ENCODE measurements around the gene COL8A1. TPM values are rescaled to one million over a fixed set of nuclear protein-coding genes. Genes with fewer than 3 reads are reported as not detected.

COL8A1 gene
- total and polyA plus RNA-seq, 10 of the 15 experiments (the other 5 are each of a cell fraction or from before 2014, with no cell fraction given) = 0.04 to 0.73 (median 0.10) TPM; not detected in 5

DNA sequence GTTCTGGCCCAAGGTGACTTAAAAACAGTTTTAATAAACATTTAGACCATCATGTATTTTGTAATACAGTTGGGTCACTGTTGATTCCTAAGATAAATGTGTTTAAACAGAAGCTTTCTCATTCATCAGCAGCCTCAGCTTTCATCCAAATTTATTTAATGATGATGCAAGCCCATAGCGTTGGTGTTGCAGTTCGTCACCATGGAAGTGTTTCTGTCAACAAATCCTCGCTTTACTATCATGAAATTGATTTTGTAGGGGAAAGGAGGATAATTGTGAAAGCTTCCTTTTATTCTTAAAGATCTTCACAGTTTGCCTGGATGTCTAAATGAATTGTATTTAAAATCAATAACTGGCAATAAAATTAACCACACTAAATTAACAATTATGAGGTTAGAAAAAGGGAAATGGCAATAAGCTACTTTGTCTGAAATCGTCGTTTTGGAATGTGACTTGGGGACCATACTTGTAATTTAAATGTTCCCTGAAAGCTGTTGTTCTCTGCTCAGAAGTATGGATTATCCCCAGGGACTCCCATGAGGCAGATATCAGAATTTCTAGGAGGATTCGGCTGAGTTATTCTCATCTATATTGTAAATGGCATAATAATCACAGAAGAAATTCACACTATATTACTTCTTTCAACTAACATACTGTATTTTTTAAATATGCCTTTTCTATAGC, 208.2 kb downstream of the COL8A1 start:
- intact Hi-C loops (cut with micrococcal nuclease; ENCODE audit: unreplicated experiment) (no loop called here), in situ Hi-C loops (cut with MboI) (no loop called here)
- Histone ChIP-seq H3K9me3 (replicated peaks; ENCODE audit: control insufficient read depth, insufficient read depth, low read length) (no peaks in the 10 kb centered on the region; the same call in 2 of the 3 replicates), H3K79me2 (ENCODE audit: control insufficient read depth, insufficient read depth, low read length) (peaks cover 8% of the 10 kb centered on the region), H3K4me3 (no peak overlapping the region), H2AFZ (ENCODE audit: control insufficient read depth, low read depth, low read length) (no peak overlapping the region), H3K27ac (ENCODE audit: control insufficient read depth, insufficient read depth) (no peak overlapping the region), H3K4me1 (ENCODE audit: control insufficient read depth, insufficient read depth, low read length) (peaks cover 11% of the 10 kb centered on the region; the same call in 1 of the 2 replicates), H3K4me2 (ENCODE audit: control insufficient read depth, insufficient read depth) (no peak overlapping the region), H3K9ac (ENCODE audit: control insufficient read depth, insufficient read depth, low read length) (no peak overlapping the region), H4K20me1 (ENCODE audit: control insufficient read depth, insufficient read depth) (no peaks in the 10 kb centered on the region), H3K27me3 (replicated peaks in 1 of 2; ENCODE audit: control insufficient read depth in 2 of 2, insufficient read depth in 2 of 2, low read length in 1 of 2) (no peaks in the 10 kb centered on the region), H3K36me3 (ENCODE audit: control insufficient read depth in 2 of 2, insufficient read depth in 2 of 2, low read length in 1 of 2) (no peaks in the 10 kb centered on the region)
- ChIA-PET POLR2A (interaction anchor here (1.1 kb wide), 1 partner anchor 21 kb away, joined by 4 read pairs; no protein-coding TSS in a partner anchor), RAD21 (ENCODE audit: unreplicated experiment) (interaction anchor here (0.6 to 1.6 kb wide), 11 partner anchors 13 to 430 kb away, joined by 3 to 6 read pairs (median 3); no protein-coding TSS in a partner anchor), SMC1A (ENCODE audit: uncharacterized antibody, unreplicated experiment) (interaction anchor here (0.6 to 1.8 kb wide), 20 partner anchors 9 to 753 kb away, joined by 3 to 9 read pairs (median 4); partner anchors contain the start of gene CMSS1), CTCF (interaction anchor here (0.8 to 2.3 kb wide), 10 partner anchors 9 to 788 kb away, joined by 3 to 15 read pairs (median 4); no protein-coding TSS in a partner anchor)
- BruUV-seq (replicated peaks) = no TSS peak
- 95% methylated on average over 6 of the region's 6 CpGs for WGBS (ENCODE audit: insufficient coverage, insufficient replicate concordance, low lambda C conversion rate, missing lambda C conversion rate)
- peak; percentile 13 for FAIRE-seq
- TF ChIP-seq ATF7 (IDR thresholded peaks at IDR 0.05; ENCODE audit: low read depth) (no peak), POLR2A (IDR thresholded peaks at IDR 0.05; ENCODE audit: low read depth, low read length) (no peak), IKZF2 (IDR thresholded peaks at IDR 0.05) (no peak), MYB (IDR thresholded peaks at IDR 0.05; ENCODE audit: borderline replicate concordance, low read depth, low read length) (no peak)
- no peak for DNase-seq (ENCODE audit: low read depth, low spot score)
- no peak for ATAC-seq

DNA sequence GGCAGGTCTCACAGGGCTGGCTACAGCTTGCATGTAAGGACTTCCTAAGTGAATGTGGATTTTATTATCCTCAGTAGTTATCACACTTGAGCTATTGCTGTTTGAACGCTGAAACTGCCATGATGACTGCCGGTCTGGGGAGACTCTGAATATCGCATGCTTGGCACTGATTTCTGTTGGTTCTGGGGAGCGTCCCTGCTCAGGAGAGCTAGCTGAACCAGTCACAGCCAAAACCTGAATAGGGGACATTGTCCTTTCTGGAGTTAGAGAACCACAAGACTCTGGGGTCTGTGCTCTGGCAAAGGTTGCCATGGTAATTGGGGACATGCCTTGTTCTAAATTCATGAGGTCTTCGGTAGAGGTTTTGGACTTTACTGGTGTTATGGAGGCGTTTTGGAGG, 210.0 kb downstream of the COL8A1 start:
- ChIA-PET RAD21 (ENCODE audit: unreplicated experiment) (no interaction called here), SMC1A (ENCODE audit: uncharacterized antibody, unreplicated experiment) (no interaction called here), POLR2A (no interaction called here), CTCF (interaction anchor here (2.3 kb wide), 1 partner anchor 17 kb away, joined by 15 read pairs; no protein-coding TSS in a partner anchor)
- Histone ChIP-seq H3K27me3 (replicated peaks in 1 of 2; ENCODE audit: control insufficient read depth in 2 of 2, insufficient read depth in 2 of 2, low read length in 1 of 2) (no peaks in the 10 kb centered on the region), H3K4me2 (ENCODE audit: control insufficient read depth, insufficient read depth) (no peak overlapping the region), H3K79me2 (ENCODE audit: control insufficient read depth, insufficient read depth, low read length) (peaks cover 8% of the 10 kb centered on the region), H3K36me3 (ENCODE audit: control insufficient read depth in 2 of 2, insufficient read depth in 2 of 2, low read length in 1 of 2) (no peaks in the 10 kb centered on the region), H3K9me3 (replicated peaks; ENCODE audit: control insufficient read depth, insufficient read depth, low read length) (no peaks in the 10 kb centered on the region; the same call in 2 of the 3 replicates), H3K27ac (ENCODE audit: control insufficient read depth, insufficient read depth) (no peak overlapping the region), H4K20me1 (ENCODE audit: control insufficient read depth, insufficient read depth) (no peaks in the 10 kb centered on the region), H3K9ac (ENCODE audit: control insufficient read depth, insufficient read depth, low read length) (no peak overlapping the region), H3K4me3 (no peak overlapping the region), H3K4me1 (ENCODE audit: control insufficient read depth, insufficient read depth, low read length) (peaks cover 11% of the 10 kb centered on the region; the same call in 1 of the 2 replicates), H2AFZ (ENCODE audit: control insufficient read depth, low read depth, low read length) (no peak overlapping the region)
- 97% methylated on average over 6 of the region's 6 CpGs for WGBS (ENCODE audit: insufficient coverage, insufficient replicate concordance, low lambda C conversion rate, missing lambda C conversion rate)
- DNase-seq (ENCODE audit: low read depth, low spot score) = no peak
- intact Hi-C loops (cut with micrococcal nuclease; ENCODE audit: unreplicated experiment) (no loop called here), in situ Hi-C loops (cut with MboI) (no loop called here)
- FAIRE-seq = no peak
- ATAC-seq = no peak
- BruUV-seq (replicated peaks) = no TSS peak
- TF ChIP-seq NFXL1 (IDR thresholded peaks at IDR 0.05; ENCODE audit: borderline replicate concordance) (no peak), TAF1 (IDR thresholded peaks at IDR 0.05; ENCODE audit: borderline replicate concordance, low read depth, low read length) (no peak), YBX1 (IDR thresholded peaks at IDR 0.05) (no peak), RAD21 (IDR thresholded peaks at IDR 0.05; ENCODE audit: insufficient read depth, low read depth, low read length) (no peak), NFYA (IDR thresholded peaks at IDR 0.05; ENCODE audit: borderline replicate concordance, low read depth, low read length) (no peak), ZZZ3 (IDR thresholded peaks at IDR 0.05; ENCODE audit: control insufficient read depth, insufficient read length, low read depth) (no peak), CBX3 (IDR thresholded peaks at IDR 0.05; ENCODE audit: borderline replicate concordance, low read depth) (no peak), YY1 (IDR thresholded peaks at IDR 0.05; ENCODE audit: low read depth, low read length) (no peak), SPI1 (IDR thresholded peaks at IDR 0.05; ENCODE audit: borderline replicate concordance, insufficient read depth, low read depth, low read length) (no peak)
- TF ChIP-seq, protein P1, sequence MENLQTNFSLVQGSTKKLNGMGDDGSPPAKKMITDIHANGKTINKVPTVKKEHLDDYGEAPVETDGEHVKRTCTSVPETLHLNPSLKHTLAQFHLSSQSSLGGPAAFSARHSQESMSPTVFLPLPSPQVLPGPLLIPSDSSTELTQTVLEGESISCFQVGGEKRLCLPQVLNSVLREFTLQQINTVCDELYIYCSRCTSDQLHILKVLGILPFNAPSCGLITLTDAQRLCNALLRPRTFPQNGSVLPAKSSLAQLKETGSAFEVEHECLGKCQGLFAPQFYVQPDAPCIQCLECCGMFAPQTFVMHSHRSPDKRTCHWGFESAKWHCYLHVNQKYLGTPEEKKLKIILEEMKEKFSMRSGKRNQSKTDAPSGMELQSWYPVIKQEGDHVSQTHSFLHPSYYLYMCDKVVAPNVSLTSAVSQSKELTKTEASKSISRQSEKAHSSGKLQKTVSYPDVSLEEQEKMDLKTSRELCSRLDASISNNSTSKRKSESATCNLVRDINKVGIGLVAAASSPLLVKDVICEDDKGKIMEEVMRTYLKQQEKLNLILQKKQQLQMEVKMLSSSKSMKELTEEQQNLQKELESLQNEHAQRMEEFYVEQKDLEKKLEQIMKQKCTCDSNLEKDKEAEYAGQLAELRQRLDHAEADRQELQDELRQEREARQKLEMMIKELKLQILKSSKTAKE (IDR thresholded peaks at IDR 0.05; ENCODE audit: low read depth, poor library complexity, severe bottlenecking) = no peak
- TF ChIP-seq, protein P2, sequence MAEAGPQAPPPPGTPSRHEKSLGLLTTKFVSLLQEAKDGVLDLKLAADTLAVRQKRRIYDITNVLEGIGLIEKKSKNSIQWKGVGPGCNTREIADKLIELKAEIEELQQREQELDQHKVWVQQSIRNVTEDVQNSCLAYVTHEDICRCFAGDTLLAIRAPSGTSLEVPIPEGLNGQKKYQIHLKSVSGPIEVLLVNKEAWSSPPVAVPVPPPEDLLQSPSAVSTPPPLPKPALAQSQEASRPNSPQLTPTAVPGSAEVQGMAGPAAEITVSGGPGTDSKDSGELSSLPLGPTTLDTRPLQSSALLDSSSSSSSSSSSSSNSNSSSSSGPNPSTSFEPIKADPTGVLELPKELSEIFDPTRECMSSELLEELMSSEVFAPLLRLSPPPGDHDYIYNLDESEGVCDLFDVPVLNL (IDR thresholded peaks at IDR 0.05; ENCODE audit: low read depth, low read length) = no peak

All from GM12878 (cell line).